GM21825 (cell line): ENCODE measurements around the gene SH2D5.
A peak's percentile ranks its signal among the peaks of the same experiment; 100 is the strongest.
"Not testable (repeated sequence)": the region's sequence is repeated elsewhere in the genome, so short reads cannot be mapped to it uniquely, and the experiment has no call there.

ENCODE experiments used
- ATAC-seq: cut with Tn5 transposase; IDR thresholded peaks from one replicate; pipeline ENCODE4 v1.9.1; 2021; ENCODE audit warnings: mild to moderate bottlenecking, moderate library complexity; ENCODE audit not compliant: unreplicated experiment

SH2D5 gene

GRCh38 chr1:20696397-20697333 is 35.8 kb downstream of the SH2D5 start:
- peak; percentile 63 for ATAC-seq

- ATAC-seq: no peak
Observed at GRCh38 chr1:20695515-20695914, 37.0 kb downstream of the SH2D5 start.

GRCh38 chr1:20693623-20694022 is 38.9 kb downstream of the SH2D5 start:
- ATAC-seq: no peak

- no peak for ATAC-seq
Observed at GRCh38 chr1:20691872-20692271, 40.6 kb downstream of the SH2D5 start.

- no peak for ATAC-seq
Observed at GRCh38 chr1:20689645-20690056, 42.9 kb downstream of the SH2D5 start.

GRCh38 chr1:20686883-20687725 is 45.4 kb downstream of the SH2D5 start:
- no peak for ATAC-seq

- ATAC-seq: no peak
Observed at GRCh38 chr1:20685741-20686140, 46.8 kb downstream of the SH2D5 start.

- no peak for ATAC-seq
Observed at GRCh38 chr1:20685099-20685662, 47.3 kb downstream of the SH2D5 start.

- no peak for ATAC-seq
Observed at GRCh38 chr1:20684651-20685050, 47.9 kb downstream of the SH2D5 start.

- no peak for ATAC-seq
Observed at GRCh38 chr1:20684050-20684620, 48.4 kb downstream of the SH2D5 start.

GRCh38 chr1:20683614-20684013 is 48.9 kb downstream of the SH2D5 start:
- no peak for ATAC-seq

GRCh38 chr1:20682571-20683236 is 49.8 kb downstream of the SH2D5 start:
- no peak for ATAC-seq

- ATAC-seq: no peak
Observed at GRCh38 chr1:20681999-20682398, 50.5 kb downstream of the SH2D5 start.

- ATAC-seq: no peak
Observed at GRCh38 chr1:20680269-20680668, 52.2 kb downstream of the SH2D5 start.

GRCh38 chr1:20678599-20678998 is 53.9 kb downstream of the SH2D5 start:
- ATAC-seq: no peak

- not testable (repeated sequence) for ATAC-seq
Observed at GRCh38 chr1:20673626-20674025, 58.9 kb downstream of the SH2D5 start.

GRCh38 chr1:20672265-20672632 is 60.3 kb downstream of the SH2D5 start:
- no peak for ATAC-seq

GRCh38 chr1:20670936-20671335 is 61.6 kb downstream of the SH2D5 start:
- no peak for ATAC-seq
